Natural killer cell (primary cell): ENCODE results near the gene TBL1XR1. TPM values are rescaled to one million over a fixed set of nuclear protein-coding genes. Genes with fewer than 3 reads are reported as not detected.

Source experiments
- ATAC-seq, 3 donors: fragments of 150-1000 bp in 2 of 3; fragments of 200-7000 bp in 1 of 3; cut with Tn5 transposase; 1 replicate in 1 of 3; 2 replicates in 2 of 3; pipeline ENCODE4 v1.10.0; 2021; ENCODE audit warnings: mild to moderate bottlenecking in 2 of 3, moderate library complexity in 2 of 3
- DNase-seq, 2 donors: peaks; one replicate each; pipeline versions ENCODE4 v3.0.0 to v3.0.0-alpha.2; 2013 to 2021; ENCODE audit warnings: mixed read lengths in 1 of 2
- H3K27ac ChIP-seq: one replicate; pipeline ENCODE4 v1.5.1; 2013; ENCODE audit warnings: mild to moderate bottlenecking, low read length
- H3K27me3 ChIP-seq: one replicate; pipeline ENCODE4 v1.6.1; 2013; ENCODE audit warnings: low read length; ENCODE audit not compliant: control insufficient read depth, insufficient read depth
- H3K36me3 ChIP-seq: one replicate; pipeline ENCODE4 v1.6.1; 2013; ENCODE audit warnings: low read length; ENCODE audit not compliant: control insufficient read depth, insufficient read depth
- H3K4me1 ChIP-seq: one replicate; pipeline ENCODE4 v1.6.1; 2013; ENCODE audit warnings: low read length; ENCODE audit not compliant: control insufficient read depth, insufficient read depth
- H3K4me3 ChIP-seq: one replicate; pipeline ENCODE4 v1.5.1; 2013; ENCODE audit warnings: low read length
- H3K9me3 ChIP-seq: one replicate; pipeline ENCODE4 v1.6.1; 2013; ENCODE audit warnings: low read length; ENCODE audit not compliant: control insufficient read depth, insufficient read depth
- H3K27ac Mint-ChIP-seq, 2 donors: one replicate each; pipeline ENCODE4 v1.8.0; 2022; ENCODE audit warnings: mild to moderate bottlenecking in 2 of 2, mixed read lengths in 2 of 2, moderate library complexity in 1 of 2
- H3K27me3 Mint-ChIP-seq, 2 donors: one replicate each; pipeline ENCODE4 v1.8.0; 2022; ENCODE audit warnings: low read depth in 2 of 2, mixed read lengths in 2 of 2
- H3K36me3 Mint-ChIP-seq: one replicate; pipeline ENCODE4 v1.8.0; 2022; ENCODE audit warnings: mixed read lengths
- H3K4me1 Mint-ChIP-seq, 2 donors: one replicate each; pipeline ENCODE4 v1.8.0; 2022; ENCODE audit warnings: mixed read lengths in 2 of 2
- H3K4me3 Mint-ChIP-seq: one replicate; pipeline ENCODE4 v1.8.0; 2022; ENCODE audit warnings: mild to moderate bottlenecking, moderate library complexity, mixed read lengths
- H3K9me3 Mint-ChIP-seq, 2 donors: one replicate each; pipeline ENCODE4 v1.8.0; 2022; ENCODE audit warnings: mixed read lengths in 2 of 2
- WGBS: methylation state at CpG from one replicate; pipeline ENCODE4 v1.1.7; 2013; ENCODE audit warnings: missing lambda C conversion rate; ENCODE audit not compliant: insufficient coverage; 5-methylcytosine and 5-hydroxymethylcytosine counted together
- intact Hi-C: fragments of 100-400 bp; cut with micrococcal nuclease; formaldehyde crosslinking; loops from one replicate; pipeline ENCODE4 v1.14.2; 2022
- total RNA-seq, 4 donors: library from RNA; stranded (reverse); fragments of 120-200 nt in 1 of 4; gene quantifications; one replicate each; pipeline versions ENCODE4 v1.2.3 to v1.2.4, GENCODE V29; 2013 to 2022
- TF ChIP-seq, protein P1 (sequence below): fragments of 200-600 bp; IDR thresholded peaks from one replicate; pipeline ENCODE4 v1.8.0; 2022; ENCODE audit warnings: antibody characterized with exemption

TBL1XR1 gene
- total RNA-seq, 3 donors from 2014 or later (not counting 1 experiment from before 2014, with no cell fraction given): 74.6 to 118 (median 81.7) TPM

DNA sequence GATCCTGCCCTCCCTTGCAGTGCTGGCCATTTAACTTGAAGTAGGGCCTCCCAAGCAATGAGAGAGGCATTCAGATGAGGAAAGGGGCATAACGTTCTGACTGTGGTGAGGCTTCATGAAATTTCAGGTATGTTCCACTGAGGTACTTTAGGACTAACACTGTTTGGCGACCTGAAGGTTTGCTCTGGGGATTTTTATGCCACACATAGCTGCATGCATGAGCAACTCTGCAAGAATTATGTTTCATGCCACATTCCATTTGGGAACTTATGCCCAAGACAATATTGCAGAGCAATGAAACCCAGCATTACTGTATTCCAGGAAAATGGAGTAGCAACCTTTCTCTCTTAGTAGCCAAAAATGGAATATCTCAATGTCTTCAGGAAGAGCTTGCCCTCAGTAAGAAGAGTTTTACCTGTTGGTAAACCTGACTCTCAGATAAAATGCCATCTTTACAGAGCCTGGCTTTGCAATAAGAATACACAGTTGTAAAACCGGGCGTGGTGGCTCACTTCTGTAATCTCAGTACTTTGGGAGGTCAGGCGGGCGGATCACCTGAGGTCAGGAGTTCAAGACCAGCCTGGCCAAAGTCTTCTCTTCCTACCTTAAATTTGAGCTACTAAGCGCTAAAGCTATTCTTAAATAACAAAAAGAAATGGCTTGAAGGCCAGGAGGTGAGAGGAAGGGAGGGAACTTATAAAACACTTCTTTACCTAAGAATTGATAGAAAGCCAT is 16.7 kb upstream of the TBL1XR1 start:
- intact Hi-C loops: no loop called here
- 93% methylated on average over 6 of the region's 7 CpGs for WGBS
- Mint-ChIP-seq H3K4me1 (peaks cover 0 to 14% of the 10 kb centered on the region in 2 donors), H3K36me3 (no peaks in the 10 kb centered on the region), H3K27me3 (no peaks in the 10 kb centered on the region), H3K27ac (no peak overlapping the region), H3K9me3 (no peaks in the 10 kb centered on the region), H3K4me3 (no peak overlapping the region)
- H3K4me1 ChIP-seq: no peaks in the 10 kb centered on the region
- DNase-seq: no peak
- TF ChIP-seq, protein P1, sequence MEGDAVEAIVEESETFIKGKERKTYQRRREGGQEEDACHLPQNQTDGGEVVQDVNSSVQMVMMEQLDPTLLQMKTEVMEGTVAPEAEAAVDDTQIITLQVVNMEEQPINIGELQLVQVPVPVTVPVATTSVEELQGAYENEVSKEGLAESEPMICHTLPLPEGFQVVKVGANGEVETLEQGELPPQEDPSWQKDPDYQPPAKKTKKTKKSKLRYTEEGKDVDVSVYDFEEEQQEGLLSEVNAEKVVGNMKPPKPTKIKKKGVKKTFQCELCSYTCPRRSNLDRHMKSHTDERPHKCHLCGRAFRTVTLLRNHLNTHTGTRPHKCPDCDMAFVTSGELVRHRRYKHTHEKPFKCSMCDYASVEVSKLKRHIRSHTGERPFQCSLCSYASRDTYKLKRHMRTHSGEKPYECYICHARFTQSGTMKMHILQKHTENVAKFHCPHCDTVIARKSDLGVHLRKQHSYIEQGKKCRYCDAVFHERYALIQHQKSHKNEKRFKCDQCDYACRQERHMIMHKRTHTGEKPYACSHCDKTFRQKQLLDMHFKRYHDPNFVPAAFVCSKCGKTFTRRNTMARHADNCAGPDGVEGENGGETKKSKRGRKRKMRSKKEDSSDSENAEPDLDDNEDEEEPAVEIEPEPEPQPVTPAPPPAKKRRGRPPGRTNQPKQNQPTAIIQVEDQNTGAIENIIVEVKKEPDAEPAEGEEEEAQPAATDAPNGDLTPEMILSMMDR: no peak
- no peak overlapping the region for H3K27ac ChIP-seq
- H3K36me3 ChIP-seq: no peaks in the 10 kb centered on the region
- H3K27me3 ChIP-seq: no peaks in the 10 kb centered on the region
- ATAC-seq: no peak
- no peaks in the 10 kb centered on the region for H3K9me3 ChIP-seq
- H3K4me3 ChIP-seq: no peak overlapping the region

DNA sequence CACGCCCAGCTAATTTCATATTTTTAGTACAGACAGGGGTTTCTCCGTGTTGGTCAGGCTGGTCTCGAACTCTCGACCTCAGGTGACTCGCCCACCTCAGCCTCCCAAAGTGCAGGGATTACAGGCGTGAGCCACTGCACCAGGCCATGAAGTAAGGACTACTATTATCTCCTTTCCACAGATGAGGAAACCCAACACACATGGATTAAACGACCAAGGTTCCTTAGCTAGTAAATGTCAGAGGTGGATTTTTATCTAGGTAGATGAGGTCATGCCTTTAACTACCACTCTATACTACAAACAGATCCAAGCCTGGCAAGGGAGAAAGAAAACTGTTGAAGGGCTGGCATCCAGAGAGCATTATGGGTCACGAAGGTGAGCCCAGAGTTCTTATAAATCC is 15.5 kb upstream of the TBL1XR1 start:
- peak overlapping the region in 1 of 2 donors; percentile 14 for H3K27ac Mint-ChIP-seq

DNA sequence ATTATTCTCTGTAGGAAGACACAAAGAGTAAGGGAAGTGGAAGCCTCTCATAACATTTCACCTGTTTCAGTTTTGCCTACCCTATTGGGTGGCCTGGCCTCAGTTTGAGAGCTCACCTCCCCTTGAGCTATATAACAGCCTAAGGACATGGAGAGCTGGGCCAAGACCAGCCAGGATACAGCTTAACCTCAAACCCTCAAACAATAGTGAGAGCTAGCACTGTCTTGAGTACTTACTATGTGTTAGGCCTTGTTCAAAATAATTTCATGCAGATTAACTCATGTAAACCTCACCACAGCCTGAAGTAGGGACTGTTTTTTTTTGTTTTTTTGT is 15.0 kb upstream of the TBL1XR1 start:
- Histone ChIP-seq H3K36me3 (no peaks in the 10 kb centered on the region), H3K9me3 (no peaks in the 10 kb centered on the region), H3K27me3 (no peaks in the 10 kb centered on the region), H3K4me3 (no peak overlapping the region), H3K27ac (no peak overlapping the region), H3K4me1 (no peaks in the 10 kb centered on the region)
- no peaks in the 10 kb centered on the region for H3K9me3 Mint-ChIP-seq
- DNase-seq (no peak), ATAC-seq (peak in 2 of 3 donors; percentile 60 to 87)
- H3K27ac Mint-ChIP-seq: peak overlapping the region in 1 of 2 donors; percentile 14
- no peak overlapping the region for H3K4me3 Mint-ChIP-seq
- peaks cover 0 to 14% of the 10 kb centered on the region in 2 donors for H3K4me1 Mint-ChIP-seq
- intact Hi-C loops: no loop called here
- no peaks in the 10 kb centered on the region for H3K27me3 Mint-ChIP-seq
- H3K36me3 Mint-ChIP-seq: no peaks in the 10 kb centered on the region
- TF ChIP-seq, protein P1: no peak

More for the DNA sequence above, 15.5 kb upstream of the TBL1XR1 start:
- Mint-ChIP-seq H3K9me3 (no peaks in the 10 kb centered on the region), H3K36me3 (no peaks in the 10 kb centered on the region), H3K4me3 (no peak overlapping the region), H3K27me3 (no peaks in the 10 kb centered on the region), H3K4me1 (peaks cover 0 to 14% of the 10 kb centered on the region in 2 donors)
- no peaks in the 10 kb centered on the region for H3K36me3 ChIP-seq
- intact Hi-C loops: no loop called here
- TF ChIP-seq, protein P1: no peak
- no peak for DNase-seq
- no peak for ATAC-seq
- no peak overlapping the region for H3K4me3 ChIP-seq
- no peaks in the 10 kb centered on the region for H3K4me1 ChIP-seq
- WGBS: 98% methylated on average over 7 of the region's 8 CpGs
- H3K9me3 ChIP-seq: no peaks in the 10 kb centered on the region
- H3K27me3 ChIP-seq: no peaks in the 10 kb centered on the region
- H3K27ac ChIP-seq: no peak overlapping the region
